ENCODE measurements around the gene P2RX1. TPM values are rescaled to one million over a fixed set of nuclear protein-coding genes. Genes with fewer than 3 reads are reported as not detected.

P2RX1 gene
- total and polyA plus RNA-seq, 2 of the 4 experiments (the other 2 are of a cell fraction) = not detected

- Histone ChIP-seq H3K56ac (ENCODE audit: extremely low read depth, insufficient read depth, low read length) (no peak overlapping the region), H3K4me3 (ENCODE audit: insufficient read depth, low read depth, low read length) (no peak overlapping the region), H2BK20ac (ENCODE audit: low read depth, low read length) (no peak overlapping the region), H2AK9ac (replicated peaks; ENCODE audit: low read depth, low read length, poor library complexity) (no peak overlapping the region), H4K5ac (ENCODE audit: low read depth, low read length) (no peak overlapping the region), H2AFZ (replicated peaks; ENCODE audit: low read length, poor library complexity) (no peak overlapping the region), H3K79me1 (ENCODE audit: low read depth in 1 of 2, low read length in 2 of 2) (no peaks in the 10 kb centered on the region), H3K14ac (replicated peaks; ENCODE audit: low read depth, low read length) (no peak overlapping the region), H2BK15ac (ENCODE audit: low read depth, low read length) (no peak overlapping the region), H2AK5ac (ENCODE audit: low read depth, low read length) (no peak overlapping the region), H3K27ac (ENCODE audit: insufficient read depth, low read length) (no peak overlapping the region), H3K4me1 (ENCODE audit: control insufficient read depth, insufficient read depth, low read length) (peaks cover under 1% of the 10 kb centered on the region; the same call in 1 of the 2 replicates), H3K18ac (ENCODE audit: low read depth, low read length) (no peak overlapping the region), H2BK5ac (ENCODE audit: low read depth, low read length, poor library complexity, severe bottlenecking) (no peak overlapping the region), H3K4me2 (ENCODE audit: low read depth, low read length) (no peak overlapping the region), H3K36me3 (ENCODE audit: control insufficient read depth, insufficient read depth, low read length) (no peaks in the 10 kb centered on the region), H3K9ac (ENCODE audit: low read depth, low read length) (no peak overlapping the region), H3K9me1 (ENCODE audit: insufficient read depth, low read length) (no peaks in the 10 kb centered on the region), H3K27me3 (ENCODE audit: control insufficient read depth, insufficient read depth, low read length) (peaks cover 4% of the 10 kb centered on the region; the same call in 1 of the 2 replicates), H3K9me3 (ENCODE audit: control insufficient read depth, insufficient read depth, low read length) (no peaks in the 10 kb centered on the region), H3K4ac (ENCODE audit: low read depth, low read length) (no peak overlapping the region), H3K23ac (ENCODE audit: low read depth, low read length) (no peak overlapping the region), H2BK120ac (ENCODE audit: low read depth, low read length) (no peak overlapping the region), H4K20me1 (ENCODE audit: insufficient read depth, low read length) (no peaks in the 10 kb centered on the region), H4K8ac (ENCODE audit: low read depth in 2 of 2, low read length in 2 of 2) (no peak overlapping the region), H4K91ac (ENCODE audit: insufficient read depth, low read depth, low read length) (no peak overlapping the region)
- BruUV-seq (replicated peaks) = no TSS peak
- in situ Hi-C loops (cut with MboI; ENCODE audit: low sequenced_read_pairs) (no loop called here), intact Hi-C loops (cut with micrococcal nuclease) (no loop called here), dilution Hi-C loops (cut with HindIII; ENCODE audit: low sequenced_read_pairs, unreplicated experiment) (no loop called here)
- ChIA-PET CTCF (no interaction called here), POLR2A (ENCODE audit: unreplicated experiment) (no interaction called here)
- DNase-seq (no peak), ATAC-seq (ENCODE audit: low read depth) (no peak)
- WGBS, 2 experiments (ENCODE audit: extremely low coverage in 2 of 2, insufficient read length in 1 of 2) = no CpG with 5 or more reads among the region's 1 CpG
- no peak for TF ChIP-seq FOS (IDR thresholded peaks at IDR 0.05; ENCODE audit: low read depth, low read length)
- TF ChIP-seq MXI1 (IDR thresholded peaks at IDR 0.05; ENCODE audit: borderline replicate concordance, low read depth, low read length) = no peak
- TF ChIP-seq CEBPB (IDR thresholded peaks at IDR 0.05; ENCODE audit: low read depth, low read length) = no peak
- TF ChIP-seq RCOR1 (IDR thresholded peaks at IDR 0.05; ENCODE audit: insufficient replicate concordance, low read length) = no peak
- no peak for TF ChIP-seq CHD1 (IDR thresholded peaks at IDR 0.05; ENCODE audit: low read depth, low read length)
- TF ChIP-seq NFE2L2 (IDR thresholded peaks at IDR 0.05; ENCODE audit: low read depth, low read length) = no peak
- TF ChIP-seq RAD21 (IDR thresholded peaks at IDR 0.05; ENCODE audit: low read length) = no peak
- no peak for TF ChIP-seq RFX5 (IDR thresholded peaks at IDR 0.05; ENCODE audit: low read depth, low read length)
- no peak for TF ChIP-seq MAFK (IDR thresholded peaks at IDR 0.05; ENCODE audit: low read depth, low read length)
- no peak for TF ChIP-seq CTCF (conservative IDR thresholded peaks at IDR 0.05; ENCODE audit: low read depth, low read length)
- TF ChIP-seq SMC3 (IDR thresholded peaks at IDR 0.05; ENCODE audit: low read depth, low read length) = no peak
- no peak for TF ChIP-seq POLR2A (IDR thresholded peaks at IDR 0.05; ENCODE audit: low read depth, low read length)
- TF ChIP-seq BHLHE40 (IDR thresholded peaks at IDR 0.05; ENCODE audit: low read depth, low read length) = no peak
- TF ChIP-seq ELK1 (IDR thresholded peaks at IDR 0.05; ENCODE audit: borderline replicate concordance, low read depth, low read length) = no peak
Observed at GRCh38 chr17:3929764-3930163, 13.5 kb upstream of the P2RX1 start.
